Loucy (cell line): ENCODE data around the gene HOXB3.

ENCODE experiments used
- EZH2phosphoT487 ChIP-seq: fragments of 200-600 bp; IDR thresholded peaks from 2 replicates; pipeline ENCODE4 v1.6.1; 2018; ENCODE audit warnings: antibody characterized with exemption, mild to moderate bottlenecking, moderate library complexity, borderline replicate concordance
- TF ChIP-seq, protein P1 (sequence below): fragments of 200-600 bp; sonication (generic); conservative IDR thresholded peaks from 2 replicates; pipeline ENCODE4 v1.5.1; 2014; ENCODE audit warnings: mild to moderate bottlenecking, antibody characterized with exemption, low read length

DNA sequence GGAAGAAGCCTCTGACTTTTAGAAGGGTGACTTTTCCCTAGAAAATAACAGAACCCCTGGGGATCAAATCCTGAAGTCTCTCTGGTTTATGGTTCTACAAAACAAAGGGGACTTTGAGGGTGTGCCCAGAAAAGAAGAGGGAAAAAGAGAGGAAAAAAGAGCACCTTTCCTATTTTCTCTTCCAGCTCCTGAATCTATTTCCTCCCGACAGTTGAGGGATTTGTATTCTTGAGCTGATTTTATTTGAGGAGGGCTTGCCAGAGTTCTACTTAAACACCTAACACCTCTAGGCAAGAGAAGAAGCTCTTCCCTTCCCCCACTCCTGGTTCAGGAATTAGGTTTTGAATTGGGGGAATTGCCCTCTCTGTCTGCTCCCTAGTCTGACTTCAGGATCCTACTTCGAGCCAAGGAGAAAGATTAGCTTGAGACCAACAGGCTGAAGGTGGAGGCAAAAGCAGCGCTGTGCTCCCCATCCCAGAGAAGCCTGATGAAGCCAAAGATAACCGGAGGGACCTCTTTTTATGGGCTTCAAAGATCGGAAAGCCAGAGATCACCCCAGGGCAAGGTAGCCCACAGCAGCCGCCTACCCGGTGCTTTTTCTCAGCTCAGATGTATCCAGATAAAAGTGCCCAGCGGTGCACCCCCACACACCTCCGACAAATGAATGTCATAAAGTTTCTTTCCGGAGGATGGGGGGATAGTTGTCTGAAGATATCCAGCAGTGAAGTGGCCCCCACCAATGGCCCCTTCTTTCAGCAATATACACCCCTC is 796 bp downstream of the HOXB3 start:
- TF ChIP-seq, protein P1, sequence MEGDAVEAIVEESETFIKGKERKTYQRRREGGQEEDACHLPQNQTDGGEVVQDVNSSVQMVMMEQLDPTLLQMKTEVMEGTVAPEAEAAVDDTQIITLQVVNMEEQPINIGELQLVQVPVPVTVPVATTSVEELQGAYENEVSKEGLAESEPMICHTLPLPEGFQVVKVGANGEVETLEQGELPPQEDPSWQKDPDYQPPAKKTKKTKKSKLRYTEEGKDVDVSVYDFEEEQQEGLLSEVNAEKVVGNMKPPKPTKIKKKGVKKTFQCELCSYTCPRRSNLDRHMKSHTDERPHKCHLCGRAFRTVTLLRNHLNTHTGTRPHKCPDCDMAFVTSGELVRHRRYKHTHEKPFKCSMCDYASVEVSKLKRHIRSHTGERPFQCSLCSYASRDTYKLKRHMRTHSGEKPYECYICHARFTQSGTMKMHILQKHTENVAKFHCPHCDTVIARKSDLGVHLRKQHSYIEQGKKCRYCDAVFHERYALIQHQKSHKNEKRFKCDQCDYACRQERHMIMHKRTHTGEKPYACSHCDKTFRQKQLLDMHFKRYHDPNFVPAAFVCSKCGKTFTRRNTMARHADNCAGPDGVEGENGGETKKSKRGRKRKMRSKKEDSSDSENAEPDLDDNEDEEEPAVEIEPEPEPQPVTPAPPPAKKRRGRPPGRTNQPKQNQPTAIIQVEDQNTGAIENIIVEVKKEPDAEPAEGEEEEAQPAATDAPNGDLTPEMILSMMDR, result no peak
- TF ChIP-seq EZH2phosphoT487, result no peak
